Smooth muscle cell (in vitro differentiated cells): ENCODE results near the gene EPB41L4A. TPM values are rescaled to one million over a fixed set of nuclear protein-coding genes. Genes with fewer than 3 reads are reported as not detected.

ENCODE experiments used
- DNase-seq: peaks from one replicate; lab custom pipeline; 2025; ENCODE audit not compliant: unreplicated experiment; lab: John Stamatoyannopoulos, UW
- H2AFZ ChIP-seq: fragments of 200-600 bp; sonication (generic); 2 replicates; pipeline ENCODE4 v1.6.0; 2016; ENCODE audit warnings: antibody characterized with exemption, low read depth, mild to moderate bottlenecking
- H3F3A ChIP-seq: fragments of 200-600 bp; sonication (generic); 2 replicates; pipeline ENCODE4 v1.6.0; 2017; ENCODE audit warnings: antibody characterized with exemption, low read depth
- H3K27ac ChIP-seq: fragments of 200-600 bp; sonication (generic); 2 replicates; pipeline ENCODE4 v1.5.1; 2016; ENCODE audit warnings: low read depth, mild to moderate bottlenecking
- H3K27me3 ChIP-seq: fragments of 200-600 bp; sonication (generic); 2 replicates; pipeline ENCODE4 v1.6.1; 2016; ENCODE audit warnings: low read depth, mild to moderate bottlenecking
- H3K36me3 ChIP-seq: fragments of 200-600 bp; sonication (generic); 2 replicates; pipeline ENCODE4 v1.5.1; 2016; ENCODE audit warnings: low read depth
- H3K4me1 ChIP-seq: fragments of 200-600 bp; sonication (generic); 2 replicates; pipeline ENCODE4 v1.5.1; 2016; ENCODE audit warnings: low read depth
- H3K4me2 ChIP-seq: fragments of 200-600 bp; sonication (generic); 2 replicates; pipeline ENCODE4 v1.6.0; 2016; ENCODE audit warnings: mild to moderate bottlenecking
- H3K4me3 ChIP-seq: fragments of 200-600 bp; sonication (generic); 2 replicates; pipeline ENCODE4 v1.5.1; 2016; ENCODE audit warnings: mild to moderate bottlenecking
- H3K79me2 ChIP-seq: fragments of 200-600 bp; sonication (generic); 2 replicates; pipeline ENCODE4 v1.6.0; 2016; ENCODE audit warnings: low read depth, mild to moderate bottlenecking
- H3K9ac ChIP-seq: fragments of 200-600 bp; sonication (generic); 2 replicates; pipeline ENCODE4 v1.6.0; 2016; ENCODE audit warnings: low read depth
- H3K9me3 ChIP-seq: fragments of 200-600 bp; sonication (generic); replicated peaks from 2 replicates; pipeline ENCODE4 v1.5.1; 2016; ENCODE audit warnings: low read depth
- H4K20me1 ChIP-seq: fragments of 200-600 bp; sonication (generic); 2 replicates; pipeline ENCODE4 v1.6.0; 2016; ENCODE audit warnings: low read depth
- CTCF ChIP-seq: fragments of 200-600 bp; sonication (generic); IDR thresholded peaks from 2 replicates; pipeline ENCODE4 v1.5.1; 2017; ENCODE audit warnings: borderline replicate concordance, mild to moderate bottlenecking, antibody characterized with exemption; ENCODE audit not compliant: insufficient read depth, poor library complexity, severe bottlenecking
- WGBS: methylation state at CpG from one replicate; pipeline ENCODE4 v1.1.7; 2016; ENCODE audit warnings: low lambda C conversion rate; 5-methylcytosine and 5-hydroxymethylcytosine counted together
- polyA plus RNA-seq: library from polyadenylated mRNA; unstranded; fragments of >200 nt; fragmentation: Nextera tagmentation; extraction: Ambion mirVana; gene quantifications from 2 replicates; pipeline ENCODE4 v1.2.1, GENCODE V29; 2016
- total RNA-seq: library from RNA; depleted of rRNA; stranded (reverse); fragments of >200 nt; gene quantifications from 2 replicates; pipeline ENCODE4 v1.2.3, GENCODE V29; 2014

EPB41L4A gene
- total and polyA plus RNA-seq, 2 experiments from 2014 or later, result 2.9 to 8.9 TPM

GRCh38 chr5:112221128-112221527, 197.9 kb downstream of the EPB41L4A start:
- Histone ChIP-seq H2AFZ (no peak overlapping the region), H3K79me2 (no peaks in the 10 kb centered on the region), H3K27ac (no peak overlapping the region), H3F3A (no peaks in the 10 kb centered on the region), H3K27me3 (no peaks in the 10 kb centered on the region), H4K20me1 (no peaks in the 10 kb centered on the region), H3K9ac (no peak overlapping the region), H3K4me2 (no peak overlapping the region), H3K4me1 (no peaks in the 10 kb centered on the region), H3K4me3 (no peak overlapping the region), H3K9me3 (no peaks in the 10 kb centered on the region), H3K36me3 (no peaks in the 10 kb centered on the region)
- no peak for TF ChIP-seq CTCF
- DNase-seq, result no peak
- 91% methylated on average over 2 of the region's 2 CpGs for WGBS

- no peak for DNase-seq
- no peaks in the 10 kb centered on the region for H3K79me2 ChIP-seq
- no peak overlapping the region for H3K4me2 ChIP-seq
- no peaks in the 10 kb centered on the region for H3K9me3 ChIP-seq
- H3K4me1 ChIP-seq, result no peaks in the 10 kb centered on the region
- H3K9ac ChIP-seq, result no peak overlapping the region
- no peaks in the 10 kb centered on the region for H4K20me1 ChIP-seq
- no peaks in the 10 kb centered on the region for H3F3A ChIP-seq
- WGBS, result 56% methylated on average over 6 of the region's 6 CpGs
- H3K27me3 ChIP-seq, result no peaks in the 10 kb centered on the region
- no peaks in the 10 kb centered on the region for H3K36me3 ChIP-seq
- no peak overlapping the region for H2AFZ ChIP-seq
- TF ChIP-seq CTCF, result no peak
- no peak overlapping the region for H3K4me3 ChIP-seq
- H3K27ac ChIP-seq, result no peak overlapping the region
Measured at GRCh38 chr5:112219000-112219399, 200.1 kb downstream of the EPB41L4A start.

GRCh38 chr5:112217843-112218579, 201.1 kb downstream of the EPB41L4A start:
- Histone ChIP-seq H3F3A (no peaks in the 10 kb centered on the region), H3K27me3 (no peaks in the 10 kb centered on the region), H4K20me1 (no peaks in the 10 kb centered on the region), H3K36me3 (no peaks in the 10 kb centered on the region), H3K9me3 (no peaks in the 10 kb centered on the region), H3K4me2 (no peak overlapping the region), H3K4me1 (no peaks in the 10 kb centered on the region), H3K9ac (no peak overlapping the region), H3K79me2 (no peaks in the 10 kb centered on the region), H3K4me3 (no peak overlapping the region), H2AFZ (no peak overlapping the region), H3K27ac (no peak overlapping the region)
- no peak for DNase-seq
- WGBS, result 80% methylated on average over 5 of the region's 5 CpGs
- no peak for TF ChIP-seq CTCF

- Histone ChIP-seq H3K9ac (no peak overlapping the region), H3K4me1 (no peaks in the 10 kb centered on the region), H3K9me3 (no peaks in the 10 kb centered on the region), H2AFZ (no peak overlapping the region), H3K4me2 (no peak overlapping the region), H3F3A (no peaks in the 10 kb centered on the region), H4K20me1 (no peaks in the 10 kb centered on the region), H3K4me3 (no peak overlapping the region), H3K79me2 (no peaks in the 10 kb centered on the region), H3K36me3 (no peaks in the 10 kb centered on the region), H3K27ac (no peak overlapping the region), H3K27me3 (no peaks in the 10 kb centered on the region)
- WGBS, result 91% methylated on average over 3 of the region's 3 CpGs
- TF ChIP-seq CTCF, result no peak
- DNase-seq, result no peak
Measured at GRCh38 chr5:112216140-112216539, 202.9 kb downstream of the EPB41L4A start.
